Measurements from ENCODE around the gene KLF15.
A peak's percentile ranks its signal among the peaks of the same experiment; 100 is the strongest.
"Not testable (repeated sequence)": the region's sequence is repeated elsewhere in the genome, so short reads cannot be mapped to it uniquely, and the experiment has no call there.

KLF15 gene

DNA sequence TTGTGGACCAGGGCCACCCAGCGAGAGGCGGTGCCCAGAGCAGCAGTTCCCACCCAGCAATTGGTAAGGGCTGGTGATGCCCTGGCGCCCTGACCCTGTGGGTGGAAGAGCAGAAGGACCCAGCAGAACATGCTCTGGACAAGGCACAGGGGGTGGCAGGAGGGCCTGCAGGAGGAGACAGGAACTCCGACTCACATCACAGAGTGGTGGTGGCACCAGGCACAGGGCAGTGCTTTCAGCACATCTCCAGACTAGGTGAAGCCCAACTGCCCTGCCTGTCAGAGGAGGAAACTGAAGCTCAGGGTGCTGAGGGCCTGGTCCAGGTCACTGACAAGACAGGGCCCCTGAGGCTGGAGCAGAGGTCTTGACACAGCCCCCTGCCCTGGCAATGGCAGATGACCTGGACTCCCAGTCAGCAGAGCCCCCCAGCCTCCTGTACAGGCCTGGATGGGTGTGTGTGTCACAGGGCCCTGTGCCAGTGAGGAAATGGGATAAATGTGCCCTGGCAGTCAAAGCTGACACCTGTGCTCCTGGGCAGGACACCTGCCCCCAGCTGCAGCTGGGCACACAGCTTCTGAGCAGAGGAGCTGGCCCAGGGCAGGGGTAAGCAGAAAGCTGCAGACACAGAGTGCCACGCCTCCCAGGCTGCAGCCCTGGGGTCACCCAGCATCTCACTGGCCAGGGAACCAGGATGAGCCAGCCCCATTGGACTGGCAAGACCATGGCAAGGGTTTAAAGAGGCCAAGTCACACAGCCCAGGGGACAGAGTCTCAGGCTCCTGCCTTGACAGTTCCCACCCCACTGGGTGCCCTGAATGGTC lies 11.4 kb downstream of the KLF15 start:
- DNase-seq = no peak

DNA sequence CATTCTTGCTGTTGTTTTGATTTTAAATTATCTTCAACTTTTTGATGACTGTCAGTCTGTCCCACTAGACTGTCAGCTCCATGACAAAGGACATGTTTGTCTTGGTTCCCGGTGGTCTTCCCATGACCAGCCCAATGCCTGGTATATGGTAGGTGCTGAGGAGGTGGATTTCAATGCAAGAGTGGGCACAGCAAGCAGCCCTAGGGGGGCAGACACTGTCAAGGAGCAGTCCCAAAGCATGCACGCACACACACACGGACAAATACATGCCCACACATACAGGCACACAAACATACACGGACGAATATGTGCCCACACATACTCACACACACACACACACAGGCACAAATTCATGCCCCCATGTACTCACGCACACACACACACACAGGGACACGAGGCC lies 12.0 kb downstream of the KLF15 start:
- DNase-seq = no peak

DNA sequence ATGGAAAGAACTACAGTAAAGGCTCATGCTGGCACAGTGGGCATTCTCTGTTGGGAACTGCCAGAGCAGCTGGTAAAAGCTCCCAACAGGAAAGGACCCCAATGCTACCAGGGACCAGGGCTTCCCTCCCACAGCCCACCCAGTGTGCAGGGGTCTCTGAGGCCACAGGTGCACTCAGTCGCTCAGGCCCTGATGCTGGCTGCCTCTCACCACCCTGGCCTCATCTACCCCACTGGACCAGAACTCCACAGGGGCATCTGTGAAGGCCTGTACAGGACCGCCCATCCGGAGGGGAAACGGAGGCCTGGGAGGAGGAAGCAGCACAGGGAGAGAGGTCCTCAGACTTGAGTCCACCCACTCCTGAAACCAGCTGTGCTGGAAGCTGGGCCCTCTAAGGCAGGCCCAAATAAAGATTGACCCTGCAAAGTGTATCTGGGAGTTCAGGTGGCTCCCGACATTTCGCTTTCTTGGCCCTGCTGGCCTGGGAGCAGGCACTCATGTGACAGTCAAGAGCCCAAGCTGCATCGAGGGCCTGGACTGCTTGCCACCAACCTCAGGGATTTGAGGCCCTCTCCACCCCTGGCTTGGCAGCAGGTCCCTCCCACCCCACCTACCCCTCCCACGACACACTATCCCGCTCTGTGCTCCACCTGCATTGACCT lies 12.7 kb downstream of the KLF15 start:
- no peak for DNase-seq

DNA sequence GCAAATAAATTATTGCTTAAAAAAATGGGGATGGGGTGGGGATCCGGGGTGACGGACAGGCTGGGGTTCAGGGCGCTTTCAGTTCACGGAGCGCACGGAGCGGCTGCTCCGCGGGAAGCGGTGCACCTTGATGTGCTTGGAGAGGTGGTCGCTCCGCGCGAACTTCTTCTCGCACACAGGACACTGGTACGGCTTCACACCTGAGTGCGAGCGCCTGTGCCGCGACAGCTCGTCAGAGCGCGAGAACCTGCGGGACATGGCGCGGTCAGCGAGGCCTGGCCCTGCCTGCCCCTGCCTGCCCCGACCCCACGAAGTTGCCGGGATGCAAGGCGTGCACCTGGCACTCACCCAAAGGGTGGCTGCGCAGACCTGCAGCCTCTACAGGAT lies 13.6 kb downstream of the KLF15 start:
- DNase-seq = no peak

DNA sequence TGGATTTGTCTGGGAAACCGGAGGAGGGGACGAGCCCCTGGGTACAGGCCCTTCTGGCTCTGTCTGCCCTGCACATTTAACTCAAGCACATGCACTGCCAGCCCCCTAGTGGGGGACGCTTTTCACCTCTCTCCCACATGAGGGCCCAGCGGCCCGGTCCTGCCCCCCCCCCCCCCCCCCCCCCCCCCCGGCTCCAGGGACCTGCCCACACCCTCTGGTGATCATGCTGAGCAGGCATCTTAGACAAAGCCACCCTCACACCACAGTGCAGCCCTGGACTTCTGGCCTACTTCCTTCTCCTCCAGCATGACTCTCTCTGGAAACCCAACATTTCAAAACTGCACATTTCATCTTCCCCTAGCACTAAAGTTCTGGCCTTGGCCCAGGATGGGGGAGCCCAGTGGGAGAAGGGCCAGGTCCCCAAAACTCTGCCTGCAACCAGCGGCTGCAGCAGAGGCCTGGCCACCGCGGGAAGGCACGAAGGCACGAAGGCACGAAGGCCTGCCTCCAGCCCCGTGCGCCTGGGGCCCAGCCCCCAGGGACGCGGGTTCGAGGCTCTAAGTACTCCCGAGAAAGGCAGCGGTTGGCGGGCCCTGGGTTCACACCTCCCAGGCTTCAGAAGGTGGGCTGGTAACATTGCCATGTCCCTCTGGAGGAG lies 14.1 kb downstream of the KLF15 start:
- DNase-seq = peak; percentile 35

DNA sequence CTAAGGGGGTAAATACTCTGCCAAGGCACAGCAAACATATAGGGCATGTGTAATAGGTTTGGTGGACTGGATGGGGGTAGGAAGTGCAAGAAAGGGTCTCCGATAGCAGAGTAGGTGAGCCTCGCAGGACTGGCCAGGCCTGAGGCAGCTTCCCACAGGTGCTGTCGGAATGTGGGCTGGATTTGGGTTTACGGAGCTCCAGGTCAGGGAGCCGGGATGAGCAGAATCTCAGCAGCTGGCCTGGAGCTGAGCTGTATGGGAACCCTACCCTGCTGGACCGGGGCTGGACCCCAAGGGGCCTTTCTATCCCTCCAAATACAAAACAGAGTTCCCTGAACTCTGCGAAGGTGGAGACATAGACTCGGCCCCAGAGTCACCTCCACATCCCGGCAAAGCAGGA lies 15.0 kb downstream of the KLF15 start:
- DNase-seq = no peak

DNA sequence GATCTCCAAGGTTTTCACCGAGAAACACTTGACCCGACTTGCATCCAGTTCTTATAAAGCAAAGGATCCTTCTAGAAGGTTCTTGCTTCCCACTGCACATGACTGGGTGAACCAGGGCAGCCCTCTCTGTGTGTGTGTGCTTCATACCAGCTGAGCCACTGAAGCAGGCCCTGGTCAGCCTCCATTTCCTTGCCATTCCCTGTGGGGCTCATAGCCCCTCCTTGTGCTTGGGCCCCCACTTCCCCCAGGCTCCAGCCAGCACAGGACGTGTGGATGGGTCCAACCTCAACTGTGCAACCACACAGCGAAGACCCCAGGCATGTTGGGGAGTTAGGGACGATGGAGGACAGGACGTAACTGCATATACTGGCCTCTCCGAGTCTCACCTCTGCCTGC lies 15.5 kb downstream of the KLF15 start:
- DNase-seq = no peak

DNA sequence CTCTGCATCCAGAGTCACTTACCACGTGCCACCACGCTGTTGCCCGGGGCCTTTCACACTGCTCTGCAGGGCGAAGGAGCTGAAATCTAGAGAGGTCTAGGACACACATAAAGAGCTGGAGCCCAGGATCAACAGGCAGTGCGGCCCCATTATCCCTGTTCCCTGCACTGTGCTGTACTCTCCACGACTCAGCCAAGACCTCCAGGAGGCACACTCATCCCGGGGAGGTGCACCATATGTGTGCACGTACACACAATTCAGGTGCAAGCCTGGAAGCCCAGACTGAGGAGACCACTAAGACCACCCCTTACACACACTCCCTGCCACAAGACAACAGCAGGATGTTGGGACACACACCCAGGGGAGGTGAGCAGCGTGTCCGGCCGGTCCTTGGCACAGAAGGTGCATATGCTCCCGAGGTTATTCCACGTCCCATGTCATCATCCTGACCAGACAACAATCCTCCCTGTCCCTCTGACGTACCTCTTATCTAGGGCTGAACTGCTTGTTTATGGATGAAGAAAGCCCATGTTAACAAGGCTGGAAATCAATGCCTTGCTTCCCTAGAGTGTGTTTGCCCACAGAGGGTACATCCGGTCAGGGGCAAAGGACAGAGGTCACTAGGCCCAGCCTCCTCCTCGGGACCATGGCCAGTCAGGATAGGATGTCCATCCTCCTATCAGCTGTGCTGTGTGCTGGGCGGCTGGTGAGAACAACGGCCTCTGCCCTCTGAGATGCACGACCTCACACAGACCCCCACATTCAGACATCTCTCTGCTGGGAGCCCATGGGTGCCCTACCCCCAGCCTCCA lies 16.1 kb downstream of the KLF15 start:
- no peak for DNase-seq

DNA sequence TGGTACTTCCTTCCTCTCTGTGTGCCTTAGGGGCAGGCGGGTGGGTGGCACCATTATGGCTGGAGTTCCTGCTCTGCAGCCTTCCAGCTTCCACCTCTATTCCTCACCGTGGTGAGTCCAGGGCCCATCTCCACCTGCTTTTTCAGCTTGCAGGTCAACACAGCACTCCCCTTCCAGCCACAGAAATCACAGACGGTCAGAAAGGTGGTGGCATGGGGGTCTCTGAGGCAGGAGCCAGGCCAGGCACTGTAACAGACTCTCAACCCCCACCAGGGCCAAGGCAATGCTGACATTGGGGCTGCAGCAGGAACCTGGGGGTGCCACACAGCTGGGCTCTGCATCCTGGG lies 16.6 kb downstream of the KLF15 start:
- DNase-seq = no peak

DNA sequence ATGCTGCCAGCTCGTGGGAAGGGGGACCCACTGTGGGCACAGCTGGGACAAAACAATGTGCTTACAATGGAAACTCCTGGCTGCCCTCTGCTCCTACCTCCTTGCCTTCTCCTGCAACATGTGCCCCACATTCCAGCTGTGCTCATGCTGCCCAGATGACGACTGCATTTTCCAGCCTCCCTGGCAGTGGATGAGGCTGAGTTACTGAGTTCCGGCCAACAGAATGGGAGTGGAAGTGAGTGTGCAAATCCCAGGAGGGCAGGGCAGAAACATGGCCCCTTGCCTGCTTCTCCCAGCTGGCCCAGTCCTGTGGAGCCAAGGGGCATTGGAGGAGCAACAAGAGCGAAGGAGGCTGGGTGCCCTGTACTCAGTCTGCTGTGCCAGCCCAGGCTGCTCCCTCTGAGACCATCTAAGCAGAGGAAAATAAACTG lies 17.1 kb downstream of the KLF15 start:
- DNase-seq = no peak

DNA sequence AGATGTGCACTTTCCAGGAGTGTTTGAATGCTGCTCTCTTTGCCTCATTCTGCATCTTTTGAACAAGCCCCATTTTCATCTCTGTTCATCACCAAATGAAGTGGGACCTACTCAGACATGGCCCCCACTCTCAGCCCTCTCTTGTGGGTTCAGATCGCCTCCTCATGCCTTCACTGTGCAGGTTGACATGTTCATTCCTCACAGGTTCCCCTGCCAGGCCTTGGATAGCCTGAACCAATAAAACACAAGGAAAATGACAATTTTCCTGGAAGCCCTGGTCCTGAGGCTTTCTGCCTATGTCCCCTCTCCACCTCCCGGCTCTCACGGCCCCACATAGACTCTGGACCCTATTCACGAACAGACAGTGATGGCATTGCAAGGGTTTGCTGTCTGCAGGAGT lies 17.7 kb downstream of the KLF15 start:
- no peak for DNase-seq

DNA sequence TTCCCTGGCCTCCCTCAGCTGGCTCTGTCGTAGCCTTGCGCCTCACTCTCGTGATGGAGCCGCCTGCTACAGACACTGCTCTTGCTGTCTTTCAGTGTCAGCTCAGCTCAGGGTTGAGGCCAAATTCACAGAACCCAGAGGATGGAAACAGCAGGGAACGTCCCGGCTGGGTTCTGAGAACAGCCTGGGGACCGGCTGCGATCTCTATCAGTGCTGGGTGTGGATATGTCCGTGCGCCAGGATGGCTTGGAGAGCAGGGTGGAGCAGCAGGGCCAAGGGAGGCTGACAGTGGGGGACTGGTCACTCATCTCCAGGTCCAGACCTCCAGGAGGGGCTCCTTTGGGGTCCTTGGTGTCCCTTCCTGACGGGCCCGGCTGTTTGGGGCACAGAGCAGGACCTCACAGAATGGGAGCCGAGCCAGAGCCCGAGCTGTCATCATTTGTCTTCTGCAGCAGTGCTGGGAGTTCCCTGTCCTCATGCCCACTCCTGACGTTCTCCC lies 18.4 kb downstream of the KLF15 start:
- DNase-seq = no peak

DNA sequence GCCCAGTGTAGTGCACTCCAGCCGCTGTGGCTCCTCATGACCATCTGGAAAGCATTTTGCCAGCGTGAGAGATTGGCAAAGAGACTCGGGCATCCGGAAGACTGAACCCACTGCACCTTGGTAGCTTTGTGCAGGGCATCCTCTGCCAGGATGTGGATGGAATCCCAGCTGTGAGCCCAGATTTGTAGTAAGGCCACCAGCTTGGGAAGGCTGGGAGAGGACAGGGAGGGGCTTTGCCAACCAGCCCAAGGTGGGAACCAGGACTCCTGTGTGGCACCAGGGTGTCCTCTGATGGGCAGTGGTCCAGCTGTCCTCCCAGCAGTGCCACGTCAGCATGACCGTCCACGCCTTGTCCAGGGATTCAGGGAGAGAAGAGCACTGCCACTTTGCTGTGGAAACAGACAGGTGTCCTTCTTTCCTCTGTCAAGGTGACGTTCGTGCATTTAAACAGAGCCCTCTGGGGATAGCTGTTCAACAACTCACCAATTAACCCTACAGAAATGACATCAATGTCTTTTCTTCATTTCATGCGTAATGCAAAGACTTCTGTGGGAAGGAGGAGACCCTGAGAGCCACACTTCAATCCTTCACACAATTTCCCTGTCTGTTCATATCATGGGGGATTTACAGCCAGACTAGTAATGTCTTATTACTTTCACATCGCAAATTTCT lies 19.1 kb downstream of the KLF15 start:
- DNase-seq = no peak

DNA sequence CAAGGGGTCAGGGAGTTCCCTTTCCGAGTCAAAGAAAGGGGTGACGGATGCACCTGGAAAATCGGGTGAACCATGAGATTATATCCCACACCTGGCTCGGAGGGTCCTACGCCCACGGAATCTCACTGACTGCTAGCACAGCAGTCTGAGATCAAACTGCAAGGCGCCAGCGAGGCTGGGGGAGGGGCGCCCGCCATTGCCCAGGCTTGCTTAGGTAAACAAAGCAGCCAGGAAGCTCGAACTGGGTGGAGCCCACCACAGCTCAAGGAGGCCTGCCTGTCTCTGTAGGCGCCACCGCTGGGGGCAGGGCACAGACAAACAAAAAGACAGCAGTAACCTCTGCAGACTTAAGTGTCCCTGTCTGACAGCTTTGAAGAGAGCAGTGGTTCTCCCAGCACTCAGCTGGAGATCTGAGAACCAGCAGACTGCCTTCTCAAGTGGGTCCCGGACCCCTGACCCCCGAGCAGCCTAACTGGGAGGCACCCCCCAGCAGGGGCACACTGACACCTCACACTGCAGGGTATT lies 25.3 kb downstream of the KLF15 start:
- not testable (repeated sequence) for DNase-seq

DNA sequence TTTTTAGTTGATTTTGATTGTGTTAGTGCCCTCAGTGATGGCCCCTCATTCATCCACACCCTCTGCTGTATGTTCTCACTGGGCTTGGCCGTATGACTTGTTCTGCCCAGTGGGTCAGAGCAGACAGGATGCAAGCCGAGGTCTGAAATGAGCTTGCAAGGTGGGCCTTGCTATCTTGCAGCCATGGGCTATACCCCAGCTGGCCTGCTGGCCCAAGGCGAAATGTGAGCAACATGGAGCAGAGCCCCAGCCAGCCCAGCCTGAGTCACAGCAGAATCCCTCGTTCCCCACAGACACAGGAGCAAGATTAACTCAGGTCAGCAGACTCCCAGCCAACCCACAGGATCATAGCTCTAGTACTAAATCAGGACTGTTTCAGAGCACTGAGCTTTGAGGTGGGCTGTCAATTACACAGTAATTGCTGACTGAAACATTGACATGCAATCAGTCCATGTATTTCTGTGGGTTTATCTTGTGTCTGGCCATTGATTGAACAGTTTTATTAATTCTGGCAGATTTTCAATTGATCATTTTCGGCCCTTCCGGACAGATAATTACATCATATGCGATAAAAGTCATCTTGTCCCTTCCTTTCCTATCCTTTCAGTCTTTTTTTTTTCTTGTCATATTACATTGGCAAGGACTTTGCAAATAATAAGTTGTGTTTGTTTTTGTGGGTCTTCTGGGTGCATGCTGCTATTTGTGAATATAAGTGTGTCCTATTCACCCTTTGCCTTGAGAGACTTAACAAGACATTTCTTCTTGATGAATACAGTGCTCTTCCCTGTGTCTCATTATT lies 27.1 kb downstream of the KLF15 start:
- no peak for DNase-seq

DNA sequence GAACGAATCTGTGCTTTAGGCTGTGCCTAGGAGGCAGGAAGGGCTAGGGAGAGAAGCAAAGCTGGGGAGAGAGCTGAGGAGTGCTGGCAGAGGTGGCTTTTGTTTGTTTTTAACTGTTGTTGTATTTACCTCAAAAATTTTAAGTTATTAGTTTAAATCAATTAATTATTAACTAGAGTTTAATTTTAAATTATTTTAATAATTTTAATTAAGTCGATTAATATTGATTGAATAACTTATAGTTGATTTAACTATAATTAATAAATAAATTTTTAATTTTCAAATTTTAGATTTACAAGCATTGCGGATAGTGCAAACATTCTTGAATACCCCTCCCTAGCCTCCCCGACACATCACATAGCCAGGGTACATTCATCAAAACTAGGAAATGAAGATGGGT lies 30.6 kb downstream of the KLF15 start:
- no peak for DNase-seq

DNA sequence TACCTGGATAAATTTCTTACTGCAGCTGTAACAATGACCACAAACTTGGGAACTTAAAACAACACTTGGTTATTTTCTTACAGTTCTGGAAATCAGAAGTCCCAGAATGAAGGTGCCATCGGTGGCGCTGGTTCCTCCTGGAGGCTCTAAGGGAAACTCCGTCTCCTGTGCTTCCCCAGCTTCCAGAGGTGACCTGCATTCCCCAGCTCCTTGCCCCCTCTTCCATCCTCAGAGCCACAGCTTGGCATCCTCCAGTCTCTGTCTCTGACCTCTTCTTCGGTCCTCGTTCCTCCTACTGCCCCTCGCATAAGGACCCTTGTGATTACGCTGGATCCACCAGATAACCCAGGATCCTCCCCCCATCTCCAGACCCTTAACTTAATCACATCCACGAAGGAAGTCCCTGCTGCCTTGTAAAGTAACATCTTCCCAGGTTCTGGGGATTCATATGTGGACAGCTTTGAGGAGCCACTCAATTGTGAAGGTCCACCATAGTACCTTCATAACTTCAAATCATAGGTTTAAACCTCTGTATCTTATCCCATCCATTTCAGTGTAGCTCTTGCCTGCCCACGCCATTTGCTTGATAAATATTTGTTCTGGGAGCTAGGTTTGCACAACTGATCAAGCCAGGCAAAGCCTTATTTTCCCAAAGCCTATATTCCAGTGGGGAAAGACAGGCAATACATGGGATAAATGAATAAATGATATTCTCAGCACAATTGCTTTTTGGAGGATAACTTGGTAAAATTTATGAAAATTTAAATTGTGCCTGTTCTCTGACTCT lies 34.8 kb downstream of the KLF15 start:
- DNase-seq = no peak

DNA sequence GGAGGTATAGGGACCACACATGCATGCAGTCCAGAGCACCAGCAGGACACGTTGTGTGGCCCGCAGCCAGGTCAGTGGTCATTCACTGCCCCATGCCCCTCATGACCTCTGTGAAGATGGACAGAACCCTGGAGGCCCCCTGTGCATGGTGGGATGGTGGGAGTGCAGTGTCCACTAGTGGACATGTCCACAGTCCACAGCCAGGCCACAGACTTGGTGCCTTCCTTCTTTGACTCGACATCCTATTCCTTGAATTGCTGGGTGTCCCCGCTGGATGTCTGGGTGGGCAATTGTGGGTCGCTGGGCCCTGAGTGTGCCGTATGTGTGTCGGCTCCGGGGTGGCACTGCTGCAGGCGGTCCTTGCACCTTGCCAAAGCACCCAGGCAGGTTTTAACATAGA lies 35.7 kb downstream of the KLF15 start:
- DNase-seq = no peak

DNA sequence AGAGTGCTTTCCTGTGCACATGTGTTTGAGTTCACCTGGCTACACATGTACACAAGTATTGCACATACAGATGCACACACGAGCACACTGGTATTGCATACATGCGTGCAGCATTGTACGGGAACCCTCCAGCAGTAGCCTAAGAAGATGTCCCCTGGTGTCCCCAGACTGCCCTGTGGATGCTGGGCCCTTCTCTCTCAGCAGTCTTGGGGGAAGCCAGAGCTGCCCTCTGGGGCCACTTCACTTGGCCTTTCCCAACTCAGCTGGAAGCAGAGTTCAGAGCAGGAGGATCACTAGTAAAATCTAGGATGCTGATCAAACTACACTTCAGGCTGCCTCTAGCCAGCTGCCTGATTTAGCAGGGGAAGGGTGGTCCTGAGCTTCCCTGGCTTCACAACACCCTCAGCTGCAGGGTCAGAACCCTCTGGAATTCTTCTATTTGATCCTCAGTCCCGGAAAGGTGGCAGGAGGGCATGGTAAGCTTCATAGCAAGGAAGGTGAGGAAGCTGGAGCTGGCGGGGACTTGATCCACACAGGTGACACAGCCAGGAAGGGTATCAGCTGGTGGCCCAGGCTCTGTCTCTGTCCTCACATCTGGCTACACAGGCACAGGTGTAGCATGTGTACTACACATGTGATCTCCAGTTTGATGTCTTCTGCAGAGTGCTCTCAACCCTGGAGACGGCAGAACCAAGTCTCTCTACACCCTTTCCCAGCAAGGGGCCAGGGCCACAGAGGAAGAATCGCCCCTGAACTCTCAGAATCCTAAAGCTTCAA lies 36.5 kb downstream of the KLF15 start:
- no peak for DNase-seq

Data from eye (tissue), 1 donor.